ENCODE results near the gene MAML3.

Gene MAML3

GRCh38 chr4:140168474-140168873 lies 14.5 kb upstream of the MAML3 start:
- no peak for DNase-seq (ENCODE audit: low read depth)
- no peak overlapping the region for H3K4me3 ChIP-seq (ENCODE audit: low read depth, low read length)
- TF ChIP-seq POLR2A (IDR thresholded peaks at IDR 0.05; ENCODE audit: extremely low read depth, insufficient read length) = no peak
- TF ChIP-seq MAX (IDR thresholded peaks at IDR 0.05; ENCODE audit: low read depth, low read length) = no peak
- TF ChIP-seq CTCF (IDR thresholded peaks at IDR 0.05; ENCODE audit: low read depth, low read length) = no peak
- TF ChIP-seq MYC (IDR thresholded peaks at IDR 0.05; ENCODE audit: low read depth, low read length) = no peak

GRCh38 chr4:140163029-140163810 lies 9.2 kb upstream of the MAML3 start:
- no peak for TF ChIP-seq MYC (IDR thresholded peaks at IDR 0.05; ENCODE audit: low read depth, low read length)
- TF ChIP-seq CTCF (IDR thresholded peaks at IDR 0.05; ENCODE audit: low read depth, low read length) = no peak
- no peak for TF ChIP-seq MAX (IDR thresholded peaks at IDR 0.05; ENCODE audit: low read depth, low read length)
- no peak for TF ChIP-seq POLR2A (IDR thresholded peaks at IDR 0.05; ENCODE audit: extremely low read depth, insufficient read length)
- no peak for DNase-seq (ENCODE audit: low read depth)
- H3K4me3 ChIP-seq (ENCODE audit: low read depth, low read length) = no peak overlapping the region

- no peak for DNase-seq (ENCODE audit: low read depth)
- no peak for TF ChIP-seq CTCF (IDR thresholded peaks at IDR 0.05; ENCODE audit: low read depth, low read length)
- no peak for TF ChIP-seq MYC (IDR thresholded peaks at IDR 0.05; ENCODE audit: low read depth, low read length)
- no peak for TF ChIP-seq MAX (IDR thresholded peaks at IDR 0.05; ENCODE audit: low read depth, low read length)
- no peak for TF ChIP-seq POLR2A (IDR thresholded peaks at IDR 0.05; ENCODE audit: extremely low read depth, insufficient read length)
- H3K4me3 ChIP-seq (ENCODE audit: low read depth, low read length) = no peak overlapping the region
These were observed 8.6 kb upstream of the MAML3 start for GRCh38 chr4:140162596-140162995.

- TF ChIP-seq CTCF (IDR thresholded peaks at IDR 0.05; ENCODE audit: low read depth, low read length) = no peak
- TF ChIP-seq MYC (IDR thresholded peaks at IDR 0.05; ENCODE audit: low read depth, low read length) = no peak
- no peak for TF ChIP-seq POLR2A (IDR thresholded peaks at IDR 0.05; ENCODE audit: extremely low read depth, insufficient read length)
- no peak for TF ChIP-seq MAX (IDR thresholded peaks at IDR 0.05; ENCODE audit: low read depth, low read length)
- peak; percentile 45 for DNase-seq (ENCODE audit: low read depth)
These were observed 4.5 kb upstream of the MAML3 start for GRCh38 chr4:140158365-140159030.

GRCh38 chr4:140157341-140157740 lies 3.4 kb upstream of the MAML3 start:
- TF ChIP-seq MYC (IDR thresholded peaks at IDR 0.05; ENCODE audit: low read depth, low read length) (no peak), MAX (IDR thresholded peaks at IDR 0.05; ENCODE audit: low read depth, low read length) (no peak), CTCF (IDR thresholded peaks at IDR 0.05; ENCODE audit: low read depth, low read length) (no peak), POLR2A (IDR thresholded peaks at IDR 0.05; ENCODE audit: extremely low read depth, insufficient read length) (no peak)
- no peak overlapping the region for H3K4me3 ChIP-seq (ENCODE audit: low read depth, low read length)
- DNase-seq (ENCODE audit: low read depth) = no peak

More at GRCh38 chr4:140158365-140159030, 4.5 kb upstream of the MAML3 start:
- no peak overlapping the region for H3K4me3 ChIP-seq (ENCODE audit: low read depth, low read length)

All from NB4 (cell line).